ENCODE measurements around the gene MAGI2. TPM values are rescaled to one million over a fixed set of nuclear protein-coding genes. Genes with fewer than 3 reads are reported as not detected.

MAGI2 gene
- total and polyA plus RNA-seq, 2 of the 13 experiments (the other 11 are each of a cell fraction or from before 2014, with no cell fraction given): 1.5 to 3.8 TPM

GRCh38 chr7:79285756-79286155 lies 167.7 kb downstream of the MAGI2 start (continued):
- TF ChIP-seq ZBTB43 (CRISPR knock-in tag; conservative IDR thresholded peaks at IDR 0.05): no peak

GRCh38 chr7:79284211-79284610 lies 169.3 kb downstream of the MAGI2 start:
- ATAC-seq (no peak), FAIRE-seq (no peak), DNase-seq (ENCODE audit: low spot score) (no peak)
- Histone ChIP-seq H3K4me2 (ENCODE audit: low read depth, low read length) (no peak overlapping the region), H2AFZ (ENCODE audit: low read length) (no peak overlapping the region), H3K79me2 (ENCODE audit: insufficient read depth, low read length) (no peaks in the 10 kb centered on the region), H3K9ac (ENCODE audit: insufficient read depth, low read depth, low read length) (no peak overlapping the region), H3K36me3 (replicated peaks in 1 of 2; ENCODE audit: control insufficient read depth in 1 of 2, insufficient read depth in 2 of 2, low read length in 2 of 2) (no peaks in the 10 kb centered on the region), H4K20me1 (ENCODE audit: insufficient read depth, low read length) (no peaks in the 10 kb centered on the region; the same call in 1 of the 2 replicates), H3K27me3 (ENCODE audit: control insufficient read depth in 1 of 2, insufficient read depth in 2 of 2, low read length in 2 of 2) (no peaks in the 10 kb centered on the region), H3K4me1 (ENCODE audit: insufficient read depth, low read length) (no peaks in the 10 kb centered on the region), H3K9me3 (ENCODE audit: low read length) (no peaks in the 10 kb centered on the region), H3K4me3 (replicated peaks in 1 of 3; ENCODE audit: insufficient read depth in 1 of 3, low read depth in 2 of 3, low read length in 3 of 3) (no peak overlapping the region), H3K27ac (ENCODE audit: extremely low read length, insufficient read depth, low read length) (no peak overlapping the region)
- intact Hi-C loops (cut with micrococcal nuclease; ENCODE audit: unreplicated experiment) (no loop called here), in situ Hi-C loops (cut with HindIII; ENCODE audit: extremely low pct_ligation_motif_present, low pct_unique_long_range_greater_than_20kb) (loop anchor here (25.0 kb wide), 1 partner anchor 453 kb away; no protein-coding TSS in a partner anchor)
- ChIA-PET POLR2A (no interaction called here), CTCF (ENCODE audit: low intra/inter-chr PET ratio, low total read pairs) (no interaction called here)
- BruUV-seq (replicated peaks): no TSS peak
- TF ChIP-seq DNMT3B (CRISPR knock-in tag; conservative IDR thresholded peaks at IDR 0.05) (no peak), ZNF407 (CRISPR knock-in tag; IDR thresholded peaks at IDR 0.05; ENCODE audit: not compliant biosample characterization) (no peak), ZNF550 (CRISPR knock-in tag; IDR thresholded peaks at IDR 0.05; ENCODE audit: borderline replicate concordance) (no peak), LCORL (IDR thresholded peaks at IDR 0.05) (no peak), LCORL (CRISPR knock-in tag; IDR thresholded peaks at IDR 0.05) (no peak), MIER3 (CRISPR knock-in tag; IDR thresholded peaks at IDR 0.05; ENCODE audit: borderline replicate concordance) (no peak), POGK (CRISPR knock-in tag; conservative IDR thresholded peaks at IDR 0.05) (no peak)
